ENCODE data around the gene CDYL2.
"Not testable (repeated sequence)": the region's sequence is repeated elsewhere in the genome, so short reads cannot be mapped to it uniquely, and the experiment has no call there.

The CDYL2 gene

GRCh38 chr16:80739523-80739922 is 64.9 kb downstream of the CDYL2 start:
- 91 to 92% methylated on average over 6 of the region's 6 CpGs for WGBS, 2 experiments
- no peak overlapping the region for H3K27ac ChIP-seq (ENCODE audit: insufficient read depth, low read depth, low read length, poor library complexity, severe bottlenecking)
- H3K4me3 ChIP-seq (ENCODE audit: insufficient read depth, low read depth, low read length), result no peak overlapping the region
- H3K36me3 ChIP-seq (ENCODE audit: control insufficient read depth, insufficient read depth, low read length), result no peaks in the 10 kb centered on the region
- H3K9me3 ChIP-seq (ENCODE audit: control insufficient read depth, low read length), result no peaks in the 10 kb centered on the region
- no peaks in the 10 kb centered on the region for H3K27me3 ChIP-seq (ENCODE audit: control insufficient read depth, insufficient read depth, low read length, poor library complexity, severe bottlenecking)
- no peaks in the 10 kb centered on the region for H3K4me1 ChIP-seq (ENCODE audit: control insufficient read depth, insufficient read depth, low read length)

DNA sequence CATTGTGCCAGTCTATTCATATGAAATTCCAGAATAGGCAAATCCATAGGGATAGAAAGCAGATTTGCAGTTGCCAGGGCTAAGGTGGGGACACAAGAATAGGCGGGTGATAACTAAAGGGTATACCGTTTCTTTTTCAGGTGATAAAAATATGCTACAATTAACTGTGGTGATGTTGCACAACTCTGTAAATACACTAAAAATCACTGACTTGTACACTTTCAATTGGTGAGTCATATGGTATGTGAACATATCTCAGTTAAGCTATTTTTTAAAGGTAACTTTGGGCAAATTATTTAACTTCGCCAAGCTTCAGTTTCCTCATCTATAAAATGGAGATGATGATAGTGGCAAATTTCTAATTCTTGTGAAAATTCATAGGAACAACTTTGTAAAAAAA is 65.9 kb downstream of the CDYL2 start:
- Histone ChIP-seq H3K27me3 (ENCODE audit: control insufficient read depth, insufficient read depth, low read length, poor library complexity, severe bottlenecking) (no peaks in the 10 kb centered on the region), H3K36me3 (ENCODE audit: control insufficient read depth, insufficient read depth, low read length) (no peaks in the 10 kb centered on the region), H3K27ac (ENCODE audit: insufficient read depth, low read depth, low read length, poor library complexity, severe bottlenecking) (no peak overlapping the region), H3K4me3 (ENCODE audit: insufficient read depth, low read depth, low read length) (no peak overlapping the region), H3K9me3 (ENCODE audit: control insufficient read depth, low read length) (no peaks in the 10 kb centered on the region), H3K4me1 (ENCODE audit: control insufficient read depth, insufficient read depth, low read length) (no peaks in the 10 kb centered on the region)
- 93 to 94% methylated on average over 3 of the region's 3 CpGs for WGBS, 2 experiments

- no peaks in the 10 kb centered on the region for H3K9me3 ChIP-seq (ENCODE audit: control insufficient read depth, low read length)
- H3K27ac ChIP-seq (ENCODE audit: insufficient read depth, low read depth, low read length, poor library complexity, severe bottlenecking), result no peak overlapping the region
- no peaks in the 10 kb centered on the region for H3K4me1 ChIP-seq (ENCODE audit: control insufficient read depth, insufficient read depth, low read length)
- no peaks in the 10 kb centered on the region for H3K36me3 ChIP-seq (ENCODE audit: control insufficient read depth, insufficient read depth, low read length)
- WGBS, 2 experiments, result 81 to 82% methylated on average over 4 of the region's 4 CpGs
- no peaks in the 10 kb centered on the region for H3K27me3 ChIP-seq (ENCODE audit: control insufficient read depth, insufficient read depth, low read length, poor library complexity, severe bottlenecking)
- H3K4me3 ChIP-seq (ENCODE audit: insufficient read depth, low read depth, low read length), result no peak overlapping the region
These were observed 68.6 kb downstream of the CDYL2 start for GRCh38 chr16:80735846-80736245.

DNA sequence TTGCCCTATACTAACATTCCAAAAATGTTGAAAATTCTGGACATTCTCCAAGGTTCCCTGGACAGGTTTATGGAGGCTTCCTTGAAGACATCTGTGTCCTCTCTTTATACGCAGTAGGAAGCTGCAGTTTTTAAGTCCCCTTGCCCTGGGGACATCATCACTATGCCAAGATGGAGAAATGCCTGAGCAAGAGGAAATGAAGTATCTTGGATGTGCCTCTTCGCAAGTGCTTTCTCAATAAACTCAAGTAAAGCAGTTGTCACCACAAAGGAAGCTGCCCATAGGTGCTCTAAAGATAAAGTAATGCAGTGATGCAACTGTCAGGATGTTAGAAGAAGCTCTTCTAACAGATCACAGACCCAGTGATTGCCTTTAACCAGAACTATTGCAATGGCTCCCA is 71.0 kb downstream of the CDYL2 start:
- Histone ChIP-seq H3K4me1 (ENCODE audit: control insufficient read depth, insufficient read depth, low read length) (no peaks in the 10 kb centered on the region), H3K27ac (ENCODE audit: insufficient read depth, low read depth, low read length, poor library complexity, severe bottlenecking) (no peak overlapping the region)
- WGBS, 2 experiments, result 45 to 47% methylated on average over 2 of the region's 2 CpGs

GRCh38 chr16:80731915-80732314 is 72.5 kb downstream of the CDYL2 start:
- Histone ChIP-seq H3K4me3 (ENCODE audit: insufficient read depth, low read depth, low read length) (no peak overlapping the region), H3K9me3 (ENCODE audit: control insufficient read depth, low read length) (no peaks in the 10 kb centered on the region), H3K27ac (ENCODE audit: insufficient read depth, low read depth, low read length, poor library complexity, severe bottlenecking) (no peak overlapping the region), H3K4me1 (ENCODE audit: control insufficient read depth, insufficient read depth, low read length) (no peaks in the 10 kb centered on the region), H3K36me3 (ENCODE audit: control insufficient read depth, insufficient read depth, low read length) (no peaks in the 10 kb centered on the region), H3K27me3 (ENCODE audit: control insufficient read depth, insufficient read depth, low read length, poor library complexity, severe bottlenecking) (no peaks in the 10 kb centered on the region)
- whole genome bisulfite sequencing, 2 experiments, result 85 to 95% methylated on average over 1 to 2 of the region's 2 CpGs

More for the DNA sequence above, 71.0 kb downstream of the CDYL2 start:
- no peak overlapping the region for H3K4me3 ChIP-seq (ENCODE audit: insufficient read depth, low read depth, low read length)
- no peaks in the 10 kb centered on the region for H3K9me3 ChIP-seq (ENCODE audit: control insufficient read depth, low read length)
- no peaks in the 10 kb centered on the region for H3K36me3 ChIP-seq (ENCODE audit: control insufficient read depth, insufficient read depth, low read length)
- no peaks in the 10 kb centered on the region for H3K27me3 ChIP-seq (ENCODE audit: control insufficient read depth, insufficient read depth, low read length, poor library complexity, severe bottlenecking)

DNA sequence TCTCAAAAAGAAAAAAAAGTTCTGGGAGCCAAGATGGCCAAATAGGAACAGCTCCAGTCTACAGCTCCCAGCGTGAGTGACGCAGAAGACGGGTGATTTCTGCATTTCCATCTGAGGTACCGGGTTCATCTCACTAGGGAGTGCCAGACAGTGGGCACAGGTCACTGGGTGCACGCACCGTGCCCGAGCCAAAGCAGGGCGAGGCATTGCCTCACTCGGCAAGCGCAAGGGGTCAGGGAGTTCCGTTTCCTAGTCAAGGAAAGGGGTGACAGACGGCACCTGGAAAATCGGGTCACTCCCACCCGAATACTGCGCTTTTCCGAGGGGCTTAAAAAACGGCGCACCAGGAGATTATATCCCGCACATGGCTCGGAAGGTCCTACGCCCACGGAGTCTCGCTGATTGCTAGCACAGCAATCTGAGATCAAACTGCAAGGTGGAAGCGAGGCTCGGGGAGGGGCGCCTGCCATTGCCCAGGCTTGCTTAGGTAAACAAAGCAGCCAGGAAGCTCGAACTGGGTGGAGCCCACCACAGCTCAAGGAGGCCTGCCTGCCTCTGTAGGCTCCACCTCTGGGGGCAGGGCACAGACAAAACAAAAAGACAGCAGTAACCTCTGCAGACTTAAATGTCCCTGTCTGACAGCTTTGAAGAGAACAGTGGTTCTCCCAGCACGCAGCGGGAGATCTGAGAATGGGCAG is 77.2 kb downstream of the CDYL2 start:
- H3K4me3 ChIP-seq (ENCODE audit: insufficient read depth, low read depth, low read length); H3K27me3 ChIP-seq (ENCODE audit: control insufficient read depth, insufficient read depth, low read length, poor library complexity, severe bottlenecking); H3K9me3 ChIP-seq (ENCODE audit: control insufficient read depth, low read length); H3K4me1 ChIP-seq (ENCODE audit: control insufficient read depth, insufficient read depth, low read length); H3K36me3 ChIP-seq (ENCODE audit: control insufficient read depth, insufficient read depth, low read length); H3K27ac ChIP-seq (ENCODE audit: insufficient read depth, low read depth, low read length, poor library complexity, severe bottlenecking): not testable (repeated sequence)
- WGBS, 2 experiments, result 92 to 96% methylated on average over 29 of the region's 29 CpGs

- H3K36me3 ChIP-seq (ENCODE audit: control insufficient read depth, insufficient read depth, low read length), result no peaks in the 10 kb centered on the region
- WGBS, 2 experiments, result 96 to 97% methylated on average over 9 of the region's 9 CpGs
- H3K9me3 ChIP-seq (ENCODE audit: control insufficient read depth, low read length), result no peaks in the 10 kb centered on the region
- H3K27ac ChIP-seq (ENCODE audit: insufficient read depth, low read depth, low read length, poor library complexity, severe bottlenecking), result no peak overlapping the region
- no peak overlapping the region for H3K4me3 ChIP-seq (ENCODE audit: insufficient read depth, low read depth, low read length)
- H3K27me3 ChIP-seq (ENCODE audit: control insufficient read depth, insufficient read depth, low read length, poor library complexity, severe bottlenecking), result no peaks in the 10 kb centered on the region
- H3K4me1 ChIP-seq (ENCODE audit: control insufficient read depth, insufficient read depth, low read length), result no peaks in the 10 kb centered on the region
These were observed 78.7 kb downstream of the CDYL2 start for GRCh38 chr16:80725566-80726162.

- H3K4me3 ChIP-seq (ENCODE audit: insufficient read depth, low read depth, low read length), result no peak overlapping the region
- H3K27ac ChIP-seq (ENCODE audit: insufficient read depth, low read depth, low read length, poor library complexity, severe bottlenecking), result no peak overlapping the region
- no peaks in the 10 kb centered on the region for H3K9me3 ChIP-seq (ENCODE audit: control insufficient read depth, low read length)
- H3K36me3 ChIP-seq (ENCODE audit: control insufficient read depth, insufficient read depth, low read length), result no peaks in the 10 kb centered on the region
- H3K4me1 ChIP-seq (ENCODE audit: control insufficient read depth, insufficient read depth, low read length), result no peaks in the 10 kb centered on the region
- no peaks in the 10 kb centered on the region for H3K27me3 ChIP-seq (ENCODE audit: control insufficient read depth, insufficient read depth, low read length, poor library complexity, severe bottlenecking)
These were observed 80.4 kb downstream of the CDYL2 start for GRCh38 chr16:80723981-80724380.

DNA sequence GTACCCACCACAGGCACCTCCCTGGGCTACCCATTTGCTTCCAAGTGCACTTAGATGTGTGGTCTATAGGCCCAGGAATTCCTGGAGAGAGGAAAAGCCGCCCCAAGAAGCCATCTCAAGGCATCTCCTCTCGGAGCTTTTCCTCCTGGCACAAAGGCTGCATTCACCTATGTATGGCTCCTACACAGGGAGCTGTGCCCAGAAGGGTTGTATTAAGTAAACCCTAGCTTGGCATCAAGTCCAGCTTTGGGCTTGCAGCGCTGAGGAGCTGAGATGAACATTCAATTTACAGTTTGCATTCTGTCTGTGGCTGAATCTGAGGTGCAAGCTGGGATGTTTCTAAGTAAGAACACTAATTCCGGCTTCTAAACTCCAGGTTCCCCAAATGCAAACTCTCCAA is 81.3 kb downstream of the CDYL2 start:
- WGBS, 2 experiments, result 76 to 88% methylated on average over 4 of the region's 4 CpGs
- Histone ChIP-seq H3K9me3 (ENCODE audit: control insufficient read depth, low read length) (no peaks in the 10 kb centered on the region), H3K4me1 (ENCODE audit: control insufficient read depth, insufficient read depth, low read length) (no peaks in the 10 kb centered on the region), H3K27me3 (ENCODE audit: control insufficient read depth, insufficient read depth, low read length, poor library complexity, severe bottlenecking) (no peaks in the 10 kb centered on the region), H3K27ac (ENCODE audit: insufficient read depth, low read depth, low read length, poor library complexity, severe bottlenecking) (no peak overlapping the region), H3K4me3 (ENCODE audit: insufficient read depth, low read depth, low read length) (no peak overlapping the region), H3K36me3 (ENCODE audit: control insufficient read depth, insufficient read depth, low read length) (no peaks in the 10 kb centered on the region)

DNA sequence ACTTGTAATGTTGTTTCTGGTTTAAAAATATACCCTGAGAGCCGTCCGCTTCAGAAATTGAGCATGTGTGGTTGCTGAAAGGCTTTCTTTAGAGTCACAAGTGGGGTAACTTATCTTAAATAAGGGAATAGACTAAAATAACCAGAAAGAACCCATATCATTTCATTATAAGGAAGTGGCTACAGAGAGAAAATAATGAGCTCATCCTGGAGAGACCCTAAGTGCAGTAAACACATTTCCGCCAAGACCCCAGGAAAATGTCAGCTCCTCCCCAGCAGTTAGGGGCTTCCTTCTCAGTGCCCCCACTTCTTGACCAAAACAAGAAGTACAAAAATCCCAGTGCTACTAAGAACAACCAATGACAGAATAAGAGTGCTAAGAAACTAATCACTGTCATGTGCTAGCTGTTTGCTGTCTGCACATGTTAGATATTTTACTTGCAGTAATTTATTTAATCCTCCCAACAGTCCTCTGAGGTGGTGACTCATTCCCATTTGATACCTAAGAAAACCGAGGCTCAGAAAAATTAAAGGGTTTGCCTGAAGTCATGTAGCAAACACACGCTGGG is 83.5 kb downstream of the CDYL2 start:
- 92 to 96% methylated on average over 5 of the region's 5 CpGs for WGBS, 2 experiments
- no peaks in the 10 kb centered on the region for H3K27me3 ChIP-seq (ENCODE audit: control insufficient read depth, insufficient read depth, low read length, poor library complexity, severe bottlenecking)

More for the DNA sequence above, 83.5 kb downstream of the CDYL2 start:
- Histone ChIP-seq H3K36me3 (ENCODE audit: control insufficient read depth, insufficient read depth, low read length) (no peaks in the 10 kb centered on the region), H3K27ac (ENCODE audit: insufficient read depth, low read depth, low read length, poor library complexity, severe bottlenecking) (no peak overlapping the region), H3K4me3 (ENCODE audit: insufficient read depth, low read depth, low read length) (no peak overlapping the region), H3K4me1 (ENCODE audit: control insufficient read depth, insufficient read depth, low read length) (no peaks in the 10 kb centered on the region), H3K9me3 (ENCODE audit: control insufficient read depth, low read length) (no peaks in the 10 kb centered on the region)

Measured in ectodermal cell (in vitro differentiated cells).